HL-60 (cell line): ENCODE results near the gene ENPP3.

Source experiments
- DNase-seq, 2 experiments: peaks; one replicate each; pipeline ENCODE4 v3.0.0-alpha.2; 2010 to 2020; ENCODE audit warnings: low read depth in 1 of 2, low spot score in 1 of 2
- H3K27ac ChIP-seq: fragments of 250-450 bp; sonication (Bioruptor Pico); replicated peaks from 2 replicates; pipeline ENCODE4 v1.5.1; 2020; ENCODE audit warnings: mild to moderate bottlenecking, moderate library complexity
- H3K27me3 ChIP-seq: fragments of 250-450 bp; sonication (Bioruptor Pico); 2 replicates; pipeline ENCODE4 v1.5.1; 2021; ENCODE audit warnings: mild to moderate bottlenecking, moderate library complexity; ENCODE audit not compliant: insufficient read depth, poor library complexity, severe bottlenecking
- H3K4me3 ChIP-seq: replicated peaks from 2 replicates; pipeline ENCODE4 v1.5.1; 2011; ENCODE audit warnings: mild to moderate bottlenecking, control low read depth, low read length; ENCODE audit not compliant: insufficient read depth
- GABPA ChIP-seq: IDR thresholded peaks from 2 replicates; pipeline ENCODE4 v1.6.1; 2012; ENCODE audit warnings: low read depth
- POLR2AphosphoS5 ChIP-seq: IDR thresholded peaks from 2 replicates; pipeline ENCODE4 v1.6.1; 2012; ENCODE audit warnings: low read depth
- SPI1 ChIP-seq: IDR thresholded peaks from 2 replicates; pipeline ENCODE4 v1.6.1; 2012; ENCODE audit warnings: low read depth, mild to moderate bottlenecking, borderline replicate concordance
- TF ChIP-seq, protein P1 (sequence below): IDR thresholded peaks from one replicate; pipeline ENCODE4 v1.5.1; 2011; ENCODE audit warnings: low read length, control low read depth, inconsistent platforms; ENCODE audit not compliant: insufficient read depth
- TF ChIP-seq, protein P2 (sequence below): IDR thresholded peaks from 2 replicates; pipeline ENCODE4 v1.6.1; 2012; ENCODE audit warnings: low read depth; ENCODE audit not compliant: insufficient replicate concordance

Gene ENPP3

DNA sequence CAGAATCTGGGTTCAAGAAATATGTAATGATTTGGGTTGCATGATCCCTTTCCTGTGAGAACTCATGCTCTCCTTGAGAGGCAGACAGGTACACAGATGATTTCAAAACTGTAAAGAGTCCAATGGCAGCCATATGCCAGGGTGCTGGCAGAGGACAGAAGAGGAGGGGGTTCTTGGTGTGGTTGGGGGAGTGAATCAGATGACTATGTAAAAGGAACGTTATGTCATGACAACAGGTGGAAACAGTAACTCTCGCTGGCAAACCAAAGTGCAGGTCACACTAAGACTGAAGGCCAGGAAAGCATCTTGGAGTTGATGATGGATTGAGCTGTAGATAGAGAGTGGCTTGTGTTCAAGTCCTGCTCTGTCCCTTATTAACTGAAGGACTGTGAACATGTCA lies 43.8 kb downstream of the ENPP3 start:
- no peaks in the 10 kb centered on the region for H3K27me3 ChIP-seq
- H3K4me3 ChIP-seq = no peak overlapping the region
- H3K27ac ChIP-seq = no peak overlapping the region
- no peak for DNase-seq
- TF ChIP-seq, protein P1, sequence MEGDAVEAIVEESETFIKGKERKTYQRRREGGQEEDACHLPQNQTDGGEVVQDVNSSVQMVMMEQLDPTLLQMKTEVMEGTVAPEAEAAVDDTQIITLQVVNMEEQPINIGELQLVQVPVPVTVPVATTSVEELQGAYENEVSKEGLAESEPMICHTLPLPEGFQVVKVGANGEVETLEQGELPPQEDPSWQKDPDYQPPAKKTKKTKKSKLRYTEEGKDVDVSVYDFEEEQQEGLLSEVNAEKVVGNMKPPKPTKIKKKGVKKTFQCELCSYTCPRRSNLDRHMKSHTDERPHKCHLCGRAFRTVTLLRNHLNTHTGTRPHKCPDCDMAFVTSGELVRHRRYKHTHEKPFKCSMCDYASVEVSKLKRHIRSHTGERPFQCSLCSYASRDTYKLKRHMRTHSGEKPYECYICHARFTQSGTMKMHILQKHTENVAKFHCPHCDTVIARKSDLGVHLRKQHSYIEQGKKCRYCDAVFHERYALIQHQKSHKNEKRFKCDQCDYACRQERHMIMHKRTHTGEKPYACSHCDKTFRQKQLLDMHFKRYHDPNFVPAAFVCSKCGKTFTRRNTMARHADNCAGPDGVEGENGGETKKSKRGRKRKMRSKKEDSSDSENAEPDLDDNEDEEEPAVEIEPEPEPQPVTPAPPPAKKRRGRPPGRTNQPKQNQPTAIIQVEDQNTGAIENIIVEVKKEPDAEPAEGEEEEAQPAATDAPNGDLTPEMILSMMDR = no peak
- TF ChIP-seq POLR2AphosphoS5 = no peak
- TF ChIP-seq GABPA = no peak
- TF ChIP-seq, protein P2, sequence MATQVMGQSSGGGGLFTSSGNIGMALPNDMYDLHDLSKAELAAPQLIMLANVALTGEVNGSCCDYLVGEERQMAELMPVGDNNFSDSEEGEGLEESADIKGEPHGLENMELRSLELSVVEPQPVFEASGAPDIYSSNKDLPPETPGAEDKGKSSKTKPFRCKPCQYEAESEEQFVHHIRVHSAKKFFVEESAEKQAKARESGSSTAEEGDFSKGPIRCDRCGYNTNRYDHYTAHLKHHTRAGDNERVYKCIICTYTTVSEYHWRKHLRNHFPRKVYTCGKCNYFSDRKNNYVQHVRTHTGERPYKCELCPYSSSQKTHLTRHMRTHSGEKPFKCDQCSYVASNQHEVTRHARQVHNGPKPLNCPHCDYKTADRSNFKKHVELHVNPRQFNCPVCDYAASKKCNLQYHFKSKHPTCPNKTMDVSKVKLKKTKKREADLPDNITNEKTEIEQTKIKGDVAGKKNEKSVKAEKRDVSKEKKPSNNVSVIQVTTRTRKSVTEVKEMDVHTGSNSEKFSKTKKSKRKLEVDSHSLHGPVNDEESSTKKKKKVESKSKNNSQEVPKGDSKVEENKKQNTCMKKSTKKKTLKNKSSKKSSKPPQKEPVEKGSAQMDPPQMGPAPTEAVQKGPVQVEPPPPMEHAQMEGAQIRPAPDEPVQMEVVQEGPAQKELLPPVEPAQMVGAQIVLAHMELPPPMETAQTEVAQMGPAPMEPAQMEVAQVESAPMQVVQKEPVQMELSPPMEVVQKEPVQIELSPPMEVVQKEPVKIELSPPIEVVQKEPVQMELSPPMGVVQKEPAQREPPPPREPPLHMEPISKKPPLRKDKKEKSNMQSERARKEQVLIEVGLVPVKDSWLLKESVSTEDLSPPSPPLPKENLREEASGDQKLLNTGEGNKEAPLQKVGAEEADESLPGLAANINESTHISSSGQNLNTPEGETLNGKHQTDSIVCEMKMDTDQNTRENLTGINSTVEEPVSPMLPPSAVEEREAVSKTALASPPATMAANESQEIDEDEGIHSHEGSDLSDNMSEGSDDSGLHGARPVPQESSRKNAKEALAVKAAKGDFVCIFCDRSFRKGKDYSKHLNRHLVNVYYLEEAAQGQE = no peak
- TF ChIP-seq SPI1 = no peak

DNA sequence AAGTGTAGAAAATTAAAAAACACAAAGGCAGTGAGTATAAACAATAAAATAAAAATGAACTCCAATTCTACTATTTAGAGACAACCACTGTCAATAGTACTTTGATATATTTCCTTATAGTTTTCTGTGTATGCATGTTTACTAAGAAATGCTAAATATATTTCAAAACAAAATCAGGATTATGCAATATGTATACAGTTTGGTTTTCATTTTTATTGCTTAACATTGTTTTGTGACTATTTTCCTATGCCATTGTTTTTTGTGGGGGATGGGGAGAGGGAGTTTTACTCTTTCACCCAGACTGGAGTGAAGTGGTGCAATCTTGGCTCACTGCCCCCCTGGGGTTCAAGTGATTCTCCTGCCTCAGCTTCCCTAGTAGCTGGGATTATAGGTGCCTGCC lies 44.5 kb downstream of the ENPP3 start:
- Histone ChIP-seq H3K27me3 (no peaks in the 10 kb centered on the region), H3K27ac (no peak overlapping the region), H3K4me3 (no peak overlapping the region)
- no peak for DNase-seq
- TF ChIP-seq, protein P2 = no peak
- TF ChIP-seq GABPA (no peak), SPI1 (no peak), POLR2AphosphoS5 (no peak)
- TF ChIP-seq, protein P1 = no peak

DNA sequence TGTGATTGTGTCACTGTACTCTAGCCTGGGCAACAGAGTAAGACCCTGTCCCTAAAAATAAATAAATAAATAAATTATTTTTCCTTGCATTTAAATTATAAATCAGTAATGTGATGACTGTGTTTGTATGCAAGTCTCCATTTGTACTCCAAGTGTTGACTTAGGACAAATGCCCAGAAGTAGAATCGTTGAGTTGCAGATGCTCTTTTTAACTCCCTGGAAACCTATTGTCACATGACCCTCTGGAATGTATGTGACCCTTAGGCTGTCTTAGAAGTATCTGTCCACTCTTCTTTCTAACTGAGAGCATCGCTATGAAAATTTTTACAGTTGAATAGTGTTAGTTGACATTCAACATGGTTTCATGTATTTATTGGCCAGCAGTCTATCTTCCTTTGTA lies 45.3 kb downstream of the ENPP3 start:
- Histone ChIP-seq H3K27ac (no peak overlapping the region), H3K27me3 (no peaks in the 10 kb centered on the region), H3K4me3 (no peak overlapping the region)
- no peak for DNase-seq
- TF ChIP-seq, protein P1 = no peak
- TF ChIP-seq POLR2AphosphoS5 (no peak), SPI1 (no peak), GABPA (no peak)
- TF ChIP-seq, protein P2 = no peak
